Mesothelial cell of epicardium (in vitro differentiated cells): ENCODE data around the gene LAG3. TPM values are rescaled to one million over a fixed set of nuclear protein-coding genes. Genes with fewer than 3 reads are reported as not detected.

Source experiments
- DNase-seq, 2 experiments: peaks; one replicate each; pipeline ENCODE4 v3.0.0; 2021; ENCODE audit warnings: low spot score in 2 of 2; ENCODE audit not compliant: unreplicated experiment in 2 of 2
- H3K27ac Mint-ChIP-seq: 2 replicates; pipeline ENCODE4 v1.8.0; 2021; ENCODE audit warnings: mixed read lengths
- H3K27me3 Mint-ChIP-seq: 2 replicates; pipeline ENCODE4 v1.8.0; 2021; ENCODE audit warnings: low read depth, mixed read lengths
- H3K36me3 Mint-ChIP-seq: 2 replicates; pipeline ENCODE4 v1.8.0; 2021; ENCODE audit warnings: mixed read lengths
- H3K4me1 Mint-ChIP-seq: 2 replicates; pipeline ENCODE4 v1.8.0; 2021; ENCODE audit warnings: mixed read lengths
- H3K4me3 Mint-ChIP-seq: 2 replicates; pipeline ENCODE4 v1.8.0; 2021; ENCODE audit warnings: mild to moderate bottlenecking, moderate library complexity, mixed read lengths
- H3K9me3 Mint-ChIP-seq: 2 replicates; pipeline ENCODE4 v1.8.0; 2021; ENCODE audit warnings: mixed read lengths
- total RNA-seq: library from RNA; stranded (reverse); gene quantifications from 3 replicates; pipeline ENCODE4 v1.2.1, GENCODE V29; 2021
- TF ChIP-seq, protein P1 (sequence below): fragments of 200-600 bp; sonication (generic); IDR thresholded peaks from one replicate; pipeline ENCODE4 v1.5.0; 2021; ENCODE audit warnings: antibody characterized with exemption; ENCODE audit not compliant: unreplicated experiment

The LAG3 gene
- total RNA-seq, 1 donor from 2014 or later = 3.8 TPM

DNA sequence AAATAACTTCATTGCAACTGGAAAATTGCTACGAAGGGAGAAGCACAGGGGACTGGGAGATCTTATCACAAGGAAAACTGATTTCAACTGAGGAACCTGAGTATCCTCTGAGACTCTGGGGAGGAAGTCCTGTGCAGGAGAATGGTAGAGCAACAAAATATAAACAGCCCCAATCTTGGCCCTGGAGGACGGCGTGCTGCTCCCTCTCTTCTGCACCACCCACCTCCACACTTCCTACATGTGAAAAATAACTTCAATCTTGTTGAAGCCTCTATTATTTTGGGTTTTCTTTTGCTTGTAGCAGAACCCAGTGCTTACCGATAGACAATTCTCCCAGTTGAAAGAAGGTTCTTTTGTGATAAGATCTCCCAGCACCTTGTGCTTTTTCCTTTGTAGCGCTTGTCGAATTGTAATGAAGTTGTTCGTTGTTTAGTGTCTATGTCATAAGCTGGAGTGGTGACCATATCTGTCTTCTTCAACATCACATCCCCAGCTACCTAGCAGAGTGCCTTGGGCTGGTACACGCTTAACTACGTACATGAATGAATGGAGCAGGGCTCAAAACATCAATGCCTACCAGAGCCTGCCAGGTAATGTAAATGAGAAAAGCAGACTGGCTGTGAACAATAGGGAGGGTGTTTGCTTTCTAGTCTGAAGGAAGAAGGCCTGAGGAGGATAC lies 14.2 kb downstream of the LAG3 start:
- no peaks in the 10 kb centered on the region for H3K9me3 Mint-ChIP-seq

DNA sequence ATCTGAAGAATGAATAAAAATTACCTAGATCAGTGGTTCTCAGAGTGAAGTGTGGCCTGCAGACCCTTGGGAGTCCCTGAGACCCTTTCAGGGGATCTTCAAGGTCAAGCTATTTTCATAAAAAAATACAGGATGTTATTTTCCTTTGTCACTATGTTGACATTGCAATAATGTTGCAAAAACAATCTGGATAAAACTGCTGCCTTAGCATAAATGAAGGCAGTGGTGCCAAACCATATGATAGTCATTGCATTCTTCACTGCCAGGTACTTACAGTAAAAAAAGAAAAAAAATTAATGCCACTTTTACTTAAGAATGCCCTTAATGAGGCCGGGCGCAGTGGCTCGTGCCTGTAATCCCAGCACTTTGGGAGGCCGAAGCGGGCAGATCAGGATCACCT lies 15.0 kb downstream of the LAG3 start:
- H3K27me3 Mint-ChIP-seq = no peaks in the 10 kb centered on the region
- H3K36me3 Mint-ChIP-seq = no peaks in the 10 kb centered on the region
- TF ChIP-seq, protein P1, sequence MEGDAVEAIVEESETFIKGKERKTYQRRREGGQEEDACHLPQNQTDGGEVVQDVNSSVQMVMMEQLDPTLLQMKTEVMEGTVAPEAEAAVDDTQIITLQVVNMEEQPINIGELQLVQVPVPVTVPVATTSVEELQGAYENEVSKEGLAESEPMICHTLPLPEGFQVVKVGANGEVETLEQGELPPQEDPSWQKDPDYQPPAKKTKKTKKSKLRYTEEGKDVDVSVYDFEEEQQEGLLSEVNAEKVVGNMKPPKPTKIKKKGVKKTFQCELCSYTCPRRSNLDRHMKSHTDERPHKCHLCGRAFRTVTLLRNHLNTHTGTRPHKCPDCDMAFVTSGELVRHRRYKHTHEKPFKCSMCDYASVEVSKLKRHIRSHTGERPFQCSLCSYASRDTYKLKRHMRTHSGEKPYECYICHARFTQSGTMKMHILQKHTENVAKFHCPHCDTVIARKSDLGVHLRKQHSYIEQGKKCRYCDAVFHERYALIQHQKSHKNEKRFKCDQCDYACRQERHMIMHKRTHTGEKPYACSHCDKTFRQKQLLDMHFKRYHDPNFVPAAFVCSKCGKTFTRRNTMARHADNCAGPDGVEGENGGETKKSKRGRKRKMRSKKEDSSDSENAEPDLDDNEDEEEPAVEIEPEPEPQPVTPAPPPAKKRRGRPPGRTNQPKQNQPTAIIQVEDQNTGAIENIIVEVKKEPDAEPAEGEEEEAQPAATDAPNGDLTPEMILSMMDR = no peak
- H3K9me3 Mint-ChIP-seq = no peaks in the 10 kb centered on the region
- no peak for DNase-seq
- H3K4me1 Mint-ChIP-seq = peaks cover 20% of the 10 kb centered on the region
- no peak overlapping the region for H3K4me3 Mint-ChIP-seq
- no peak overlapping the region for H3K27ac Mint-ChIP-seq

More for the DNA sequence above, 14.2 kb downstream of the LAG3 start:
- H3K4me3 Mint-ChIP-seq = no peak overlapping the region
- DNase-seq = no peak
- peak overlapping the region; percentile 2 for H3K27ac Mint-ChIP-seq
- H3K27me3 Mint-ChIP-seq = no peaks in the 10 kb centered on the region
- no peaks in the 10 kb centered on the region for H3K36me3 Mint-ChIP-seq
- TF ChIP-seq, protein P1 = no peak
- peaks cover 15% of the 10 kb centered on the region for H3K4me1 Mint-ChIP-seq

GRCh38 chr12:6788972-6789924 lies 16.9 kb downstream of the LAG3 start, which contains the start of gene CD4:
CD4 (plus strand) TSS chr12:6789528; CDS start chr12:6800139, 10,611 bp downstream.
- peak within 1 kb of the TSS; percentile 5 for H3K4me3 Mint-ChIP-seq
- no peaks in the 10 kb centered on the region for H3K27me3 Mint-ChIP-seq
- no peak within 1 kb of the TSS for H3K27ac Mint-ChIP-seq
- H3K36me3 Mint-ChIP-seq = no peaks in the 10 kb centered on the region
- DNase-seq = no peak
- H3K4me1 Mint-ChIP-seq = peaks cover 30% of the 10 kb centered on the region
- H3K9me3 Mint-ChIP-seq = no peaks in the 10 kb centered on the region
- TF ChIP-seq, protein P1 = no peak

DNA sequence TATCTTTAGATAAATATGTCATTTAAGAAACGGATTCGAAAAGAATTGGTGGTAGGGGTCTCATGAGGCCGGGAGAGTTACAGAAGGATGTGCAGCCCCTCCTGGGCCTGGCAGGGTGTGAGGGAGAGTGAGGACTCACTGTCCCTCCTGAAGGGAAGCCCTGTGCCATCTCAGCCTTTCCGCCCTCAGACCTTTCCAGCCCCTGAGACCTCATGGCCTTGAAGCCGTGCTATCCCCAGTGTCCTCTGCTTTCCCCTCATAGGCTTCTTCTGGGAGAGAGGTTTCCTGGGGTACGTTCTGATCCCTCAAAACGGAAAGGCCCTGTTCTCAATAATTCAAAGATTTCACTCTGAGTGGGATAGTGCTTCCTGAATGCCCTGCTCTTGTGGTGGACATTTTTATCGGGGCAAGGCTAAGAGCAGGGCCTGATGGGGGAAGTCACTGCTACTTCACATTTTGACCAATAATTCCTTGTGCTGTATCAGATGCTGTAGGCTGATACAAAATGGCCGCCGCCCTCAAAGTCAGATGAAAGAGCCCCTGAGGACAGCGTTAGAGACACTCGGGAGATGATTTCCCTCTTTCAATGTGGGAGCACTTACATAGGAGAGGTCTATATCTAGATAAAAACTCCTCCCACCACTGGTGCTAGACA lies 18.3 kb downstream of the LAG3 start:
- no peak for DNase-seq
- Mint-ChIP-seq H3K9me3 (no peaks in the 10 kb centered on the region), H3K27ac (no peak overlapping the region), H3K4me1 (peaks cover 30% of the 10 kb centered on the region), H3K4me3 (no peak overlapping the region), H3K27me3 (peaks cover 2% of the 10 kb centered on the region), H3K36me3 (no peaks in the 10 kb centered on the region)
- TF ChIP-seq, protein P1 = no peak

DNA sequence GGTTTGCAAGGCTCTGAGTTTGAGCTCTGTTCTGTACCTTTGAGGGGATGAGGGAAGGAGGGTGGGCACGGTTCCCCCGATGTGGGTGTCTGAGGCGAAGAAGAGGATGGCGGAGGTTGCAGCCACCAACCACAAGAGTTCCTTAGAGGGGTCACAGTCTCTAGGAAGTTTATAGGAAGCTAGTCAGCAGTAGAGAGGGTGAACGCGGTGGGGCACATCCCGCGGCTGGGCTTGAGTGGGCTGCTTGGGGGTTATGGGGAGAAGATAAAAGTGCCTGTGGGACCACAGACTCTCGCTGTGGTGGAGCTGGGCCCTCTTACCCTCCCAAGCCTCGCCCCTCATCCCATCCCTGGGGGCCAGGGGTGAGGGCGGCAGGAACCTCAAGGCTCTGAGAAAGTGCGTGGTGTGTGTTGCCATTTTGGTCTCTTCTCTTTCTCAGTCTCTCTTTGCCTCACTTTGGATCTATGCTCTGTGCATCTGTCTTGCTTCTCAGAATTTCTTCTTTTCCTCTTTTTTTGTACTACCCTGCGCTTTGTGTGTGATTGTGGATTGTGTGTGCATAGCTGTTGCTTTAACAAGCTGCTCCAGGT lies 19.7 kb downstream of the LAG3 start:
- Mint-ChIP-seq H3K4me3 (peak overlapping the region; percentile 47), H3K27me3 (peaks cover 2% of the 10 kb centered on the region), H3K27ac (peak overlapping the region; percentile 91), H3K9me3 (no peaks in the 10 kb centered on the region), H3K4me1 (peaks cover 26% of the 10 kb centered on the region), H3K36me3 (no peaks in the 10 kb centered on the region)
- DNase-seq = no peak
- TF ChIP-seq, protein P1 = no peak
